Breast epithelium (tissue), 4 donors: Measurements from ENCODE around the gene METTL21A. TPM values are rescaled to one million over a fixed set of nuclear protein-coding genes. Genes with fewer than 3 reads are reported as not detected.

ENCODE experiments used
- DNase-seq, 2 donors: peaks; one replicate each; pipeline ENCODE4 v3.0.0-alpha.2; 2019; ENCODE audit warnings: low spot score in 2 of 2
- H3K27ac ChIP-seq, 2 donors: fragments of 200-600 bp; sonication (generic) in 1 of 2; one replicate each; pipeline ENCODE4 v1.5.1; 2016 to 2019; ENCODE audit warnings: mild to moderate bottlenecking in 1 of 2
- H3K27me3 ChIP-seq, 2 donors: fragments of 200-600 bp; sonication (generic) in 1 of 2; one replicate each; pipeline versions ENCODE4 v1.5.1 to v1.6.0; 2017 to 2019; ENCODE audit warnings: control low read depth in 1 of 2, mild to moderate bottlenecking in 1 of 2
- H3K36me3 ChIP-seq: fragments of 200-600 bp; one replicate; pipeline ENCODE4 v1.5.1; 2019
- H3K4me1 ChIP-seq, 2 donors: fragments of 200-600 bp; sonication (generic); one replicate each; pipeline ENCODE4 v1.5.1; 2016 to 2019; ENCODE audit warnings: control low read depth in 1 of 2
- H3K4me3 ChIP-seq, 3 donors: fragments of 200-600 bp; sonication (generic); 1 replicate in 2 of 3; 2 replicates in 1 of 3; pipeline ENCODE4 v1.5.1; 2016 to 2019; ENCODE audit warnings: mild to moderate bottlenecking in 3 of 3, moderate library complexity in 2 of 3
- H3K9me3 ChIP-seq, 2 donors: fragments of 200-600 bp; sonication (generic) in 1 of 2; one replicate each; pipeline ENCODE4 v1.5.1; 2016 to 2019; ENCODE audit warnings: control low read depth in 1 of 2
- CTCF ChIP-seq, 3 donors: fragments of 450-650 bp; IDR thresholded peaks; one replicate each; pipeline ENCODE4 v1.5.1; 2016 to 2017; ENCODE audit warnings: antibody characterized with exemption in 3 of 3, mild to moderate bottlenecking in 3 of 3, moderate library complexity in 3 of 3
- POLR2A ChIP-seq: fragments of 450-650 bp; IDR thresholded peaks from one replicate; pipeline ENCODE4 v1.6.1; 2016; ENCODE audit warnings: antibody characterized with exemption, mild to moderate bottlenecking, moderate library complexity
- POLR2AphosphoS5 ChIP-seq, 3 donors: sonication (generic); formaldehyde crosslinking; IDR thresholded peaks; one replicate each; pipeline ENCODE4 v1.6.1; 2017; ENCODE audit warnings: antibody characterized with exemption in 3 of 3
- intact Hi-C: fragments of 100-400 bp; cut with DNase I; formaldehyde crosslinking; loops from one replicate; pipeline ENCODE4 v1.15.1; 2023; ENCODE audit warnings: low total_unique reads
- total RNA-seq, 3 donors: library from RNA; depleted of rRNA; stranded (reverse); fragments of >200 nt; gene quantifications; one replicate each; pipeline ENCODE4 v1.1.0, GENCODE V29; 2016

Gene METTL21A
- total RNA-seq, 3 donors from 2014 or later = 12.4 to 17.0 (median 13.3) TPM

GRCh38 chr2:207606829-207607228 lies 18.4 kb downstream of the METTL21A start:
- intact Hi-C loops = no loop called here
- Histone ChIP-seq H3K9me3 (no peaks in the 10 kb centered on the region), H3K27ac (no peak overlapping the region), H3K4me1 (no peaks in the 10 kb centered on the region), H3K4me3 (no peak overlapping the region), H3K27me3 (no peaks in the 10 kb centered on the region), H3K36me3 (no peaks in the 10 kb centered on the region)
- no peak for DNase-seq
- TF ChIP-seq CTCF (IDR thresholded peaks at IDR 0.05) (no peak), POLR2AphosphoS5 (IDR thresholded peaks at IDR 0.05) (no peak), POLR2A (no peak)

DNA sequence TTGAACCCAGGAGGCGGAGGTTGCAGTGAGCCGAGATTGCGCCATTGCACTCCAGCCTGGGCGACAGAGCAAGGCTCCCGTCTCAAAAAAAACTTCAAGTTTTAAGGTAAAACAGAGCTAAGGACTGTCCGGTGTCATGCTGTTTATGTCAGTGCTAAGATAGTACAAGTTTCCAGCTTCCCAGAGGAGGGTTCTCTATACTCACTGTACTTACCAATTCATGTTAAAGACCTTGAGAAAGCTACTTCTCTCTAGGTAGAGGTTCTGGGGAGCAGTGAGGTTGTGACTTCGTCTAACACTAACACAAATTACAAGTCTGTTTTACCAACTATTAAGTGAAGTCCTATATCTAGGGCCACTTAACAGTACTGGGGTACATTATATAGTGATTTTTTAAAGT lies 18.8 kb downstream of the METTL21A start:
- intact Hi-C loops = no loop called here
- H3K4me1 ChIP-seq = no peaks in the 10 kb centered on the region

DNA sequence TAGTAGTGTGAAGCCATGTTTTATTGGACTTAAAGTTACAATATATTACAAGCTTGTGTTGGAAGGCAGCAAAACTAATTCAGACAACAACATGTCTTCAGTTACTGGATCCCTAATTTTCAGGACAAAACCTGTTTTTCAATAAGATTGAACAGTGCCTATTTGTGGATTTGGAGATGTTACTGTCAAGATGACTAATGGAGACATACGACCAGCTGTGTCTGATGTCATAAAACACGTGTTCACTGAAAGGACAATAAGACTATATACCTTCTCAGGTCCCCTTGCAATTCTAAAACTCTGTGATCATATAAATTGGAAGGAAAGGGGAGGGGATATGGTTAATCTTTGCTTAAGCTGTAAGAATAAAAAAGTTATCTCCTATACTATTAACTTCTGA lies 21.7 kb downstream of the METTL21A start:
- no peaks in the 10 kb centered on the region for H3K27me3 ChIP-seq
- no peak overlapping the region for H3K4me3 ChIP-seq
- no peaks in the 10 kb centered on the region for H3K4me1 ChIP-seq
- H3K27ac ChIP-seq = no peak overlapping the region
- no peaks in the 10 kb centered on the region for H3K9me3 ChIP-seq
- TF ChIP-seq POLR2A (no peak), CTCF (IDR thresholded peaks at IDR 0.05) (no peak), POLR2AphosphoS5 (IDR thresholded peaks at IDR 0.05) (no peak)
- intact Hi-C loops = no loop called here
- H3K36me3 ChIP-seq = no peaks in the 10 kb centered on the region
- no peak for DNase-seq

More for the DNA sequence above, 18.8 kb downstream of the METTL21A start:
- Histone ChIP-seq H3K4me3 (no peak overlapping the region), H3K36me3 (no peaks in the 10 kb centered on the region), H3K27ac (no peak overlapping the region), H3K27me3 (no peaks in the 10 kb centered on the region), H3K9me3 (no peaks in the 10 kb centered on the region)
- no peak for TF ChIP-seq POLR2A
- TF ChIP-seq CTCF (IDR thresholded peaks at IDR 0.05) = no peak
- no peak for TF ChIP-seq POLR2AphosphoS5 (IDR thresholded peaks at IDR 0.05)
- no peak for DNase-seq

DNA sequence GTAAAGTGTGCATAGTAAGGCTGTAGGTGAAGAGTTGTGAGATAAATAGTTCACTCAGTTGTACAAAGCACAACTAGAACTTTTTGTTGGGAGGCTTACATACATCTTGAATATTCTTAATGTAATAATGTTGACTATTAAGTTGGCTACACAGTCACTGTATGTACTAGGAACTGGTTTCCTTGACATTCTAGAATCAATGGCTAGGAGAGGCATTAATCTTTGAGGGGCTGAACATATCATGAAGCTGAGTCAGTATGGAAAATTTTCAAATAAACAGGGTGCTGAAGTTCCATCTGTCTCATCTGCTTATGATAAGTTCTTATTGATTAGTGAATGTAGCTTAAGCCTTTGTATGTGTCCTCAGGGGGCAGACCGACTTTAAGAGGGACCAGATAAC lies 23.4 kb downstream of the METTL21A start:
- Histone ChIP-seq H3K27ac (no peak overlapping the region), H3K36me3 (peaks cover 8% of the 10 kb centered on the region), H3K27me3 (no peaks in the 10 kb centered on the region), H3K9me3 (no peaks in the 10 kb centered on the region), H3K4me3 (no peak overlapping the region), H3K4me1 (no peaks in the 10 kb centered on the region)
- intact Hi-C loops = no loop called here
- TF ChIP-seq POLR2A (no peak), CTCF (IDR thresholded peaks at IDR 0.05) (no peak), POLR2AphosphoS5 (IDR thresholded peaks at IDR 0.05) (no peak)
- no peak for DNase-seq

- no peak overlapping the region for H3K4me3 ChIP-seq
- H3K4me1 ChIP-seq = no peaks in the 10 kb centered on the region
- H3K9me3 ChIP-seq = no peaks in the 10 kb centered on the region
- no peak overlapping the region for H3K27ac ChIP-seq
- intact Hi-C loops = no loop called here
- H3K27me3 ChIP-seq = no peaks in the 10 kb centered on the region
- TF ChIP-seq CTCF (IDR thresholded peaks at IDR 0.05) = no peak
- no peak for TF ChIP-seq POLR2A
- no peak for TF ChIP-seq POLR2AphosphoS5 (IDR thresholded peaks at IDR 0.05)
- no peak for DNase-seq
- peaks cover 8% of the 10 kb centered on the region for H3K36me3 ChIP-seq
Observed at GRCh38 chr2:207600231-207600630, 25.0 kb downstream of the METTL21A start.
